Nephron (organoid): ENCODE measurements around the gene AIG1.
"Not testable (repeated sequence)": the region's sequence is repeated elsewhere in the genome, so short reads cannot be mapped to it uniquely, and the experiment has no call there.

ENCODE experiments used
- H3K27ac Mint-ChIP-seq, 3 experiments: 2 replicates each; pipeline ENCODE4 v1.8.0; 2020; ENCODE audit warnings: mixed read lengths in 3 of 3, mild to moderate bottlenecking in 2 of 3, moderate library complexity in 1 of 3
- H3K27me3 Mint-ChIP-seq: 2 replicates; pipeline ENCODE4 v1.8.0; 2021; ENCODE audit warnings: low read depth, mild to moderate bottlenecking, moderate library complexity, mixed read lengths
- H3K36me3 Mint-ChIP-seq: 2 replicates; pipeline ENCODE4 v1.8.0; 2020; ENCODE audit warnings: low read depth, mixed read lengths
- H3K4me1 Mint-ChIP-seq: 2 replicates; pipeline ENCODE4 v1.8.0; 2020; ENCODE audit warnings: mixed read lengths
- H3K4me3 Mint-ChIP-seq, 3 experiments: 2 replicates each; pipeline ENCODE4 v1.8.0; 2020; ENCODE audit warnings: mild to moderate bottlenecking in 3 of 3, mixed read lengths in 3 of 3, moderate library complexity in 2 of 3
- H3K9me3 Mint-ChIP-seq: 2 replicates; pipeline ENCODE4 v1.8.0; 2020; ENCODE audit warnings: mixed read lengths
- TF ChIP-seq, protein P1 (sequence below), 3 experiments: fragments of 200-600 bp; sonication (generic); IDR thresholded peaks; one replicate each; pipeline ENCODE4 v1.5.0; 2021; ENCODE audit warnings: antibody characterized with exemption in 3 of 3; ENCODE audit not compliant: unreplicated experiment in 3 of 3

Gene AIG1

DNA sequence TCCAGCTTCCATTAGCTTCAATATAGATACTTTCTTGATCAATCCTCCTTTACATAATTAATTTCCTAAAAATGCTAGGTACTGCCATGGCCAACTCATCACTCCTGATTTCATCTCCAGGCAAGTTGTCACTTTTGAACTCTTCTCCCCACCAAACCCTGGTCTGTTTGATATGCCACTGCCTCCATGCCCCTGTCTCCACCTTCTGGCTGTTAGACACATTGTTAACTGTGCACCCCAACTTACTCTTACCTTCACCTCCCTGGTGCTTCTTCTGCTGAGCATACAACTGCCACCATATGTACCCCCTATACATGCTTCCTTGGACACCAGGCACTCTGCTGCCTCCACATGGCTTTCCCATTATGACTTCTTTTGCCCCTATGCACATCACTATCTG, 21.9 kb upstream of the AIG1 start:
- Mint-ChIP-seq H3K27ac (no peak overlapping the region), H3K27me3 (no peaks in the 10 kb centered on the region), H3K36me3 (no peaks in the 10 kb centered on the region), H3K4me1 (no peaks in the 10 kb centered on the region), H3K9me3 (peaks cover 2% of the 10 kb centered on the region), H3K4me3 (no peak overlapping the region)
- TF ChIP-seq, protein P1, sequence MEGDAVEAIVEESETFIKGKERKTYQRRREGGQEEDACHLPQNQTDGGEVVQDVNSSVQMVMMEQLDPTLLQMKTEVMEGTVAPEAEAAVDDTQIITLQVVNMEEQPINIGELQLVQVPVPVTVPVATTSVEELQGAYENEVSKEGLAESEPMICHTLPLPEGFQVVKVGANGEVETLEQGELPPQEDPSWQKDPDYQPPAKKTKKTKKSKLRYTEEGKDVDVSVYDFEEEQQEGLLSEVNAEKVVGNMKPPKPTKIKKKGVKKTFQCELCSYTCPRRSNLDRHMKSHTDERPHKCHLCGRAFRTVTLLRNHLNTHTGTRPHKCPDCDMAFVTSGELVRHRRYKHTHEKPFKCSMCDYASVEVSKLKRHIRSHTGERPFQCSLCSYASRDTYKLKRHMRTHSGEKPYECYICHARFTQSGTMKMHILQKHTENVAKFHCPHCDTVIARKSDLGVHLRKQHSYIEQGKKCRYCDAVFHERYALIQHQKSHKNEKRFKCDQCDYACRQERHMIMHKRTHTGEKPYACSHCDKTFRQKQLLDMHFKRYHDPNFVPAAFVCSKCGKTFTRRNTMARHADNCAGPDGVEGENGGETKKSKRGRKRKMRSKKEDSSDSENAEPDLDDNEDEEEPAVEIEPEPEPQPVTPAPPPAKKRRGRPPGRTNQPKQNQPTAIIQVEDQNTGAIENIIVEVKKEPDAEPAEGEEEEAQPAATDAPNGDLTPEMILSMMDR (IDR thresholded peaks at IDR 0.05; ENCODE audit: unreplicated experiment in 3 of 3) = no peak

DNA sequence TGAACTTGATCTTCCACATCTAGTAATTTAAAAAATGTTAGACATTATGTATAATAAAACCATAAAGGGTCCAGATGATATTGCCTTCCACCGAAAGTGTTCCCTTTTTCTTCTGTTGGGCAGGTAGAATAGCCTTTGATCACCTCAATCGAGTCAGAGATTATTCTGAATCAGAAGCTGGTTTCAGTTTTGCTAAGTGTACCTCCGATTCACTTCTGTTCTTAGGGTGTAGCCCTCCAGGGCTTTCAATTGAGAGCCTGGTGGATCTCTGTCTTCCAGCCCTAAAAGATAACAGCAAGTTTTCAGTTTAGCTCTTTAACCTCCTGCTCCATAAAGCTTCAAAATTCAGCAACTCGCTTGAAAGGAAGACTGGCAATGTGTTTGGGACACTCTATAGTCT, 21.1 kb upstream of the AIG1 start:
- no peaks in the 10 kb centered on the region for H3K36me3 Mint-ChIP-seq
- H3K4me3 Mint-ChIP-seq = no peak overlapping the region
- H3K27me3 Mint-ChIP-seq = no peaks in the 10 kb centered on the region
- H3K27ac Mint-ChIP-seq = no peak overlapping the region
- H3K9me3 Mint-ChIP-seq = no peaks in the 10 kb centered on the region
- H3K4me1 Mint-ChIP-seq = no peaks in the 10 kb centered on the region
- TF ChIP-seq, protein P1 (IDR thresholded peaks at IDR 0.05; ENCODE audit: unreplicated experiment in 3 of 3) = no peak

DNA sequence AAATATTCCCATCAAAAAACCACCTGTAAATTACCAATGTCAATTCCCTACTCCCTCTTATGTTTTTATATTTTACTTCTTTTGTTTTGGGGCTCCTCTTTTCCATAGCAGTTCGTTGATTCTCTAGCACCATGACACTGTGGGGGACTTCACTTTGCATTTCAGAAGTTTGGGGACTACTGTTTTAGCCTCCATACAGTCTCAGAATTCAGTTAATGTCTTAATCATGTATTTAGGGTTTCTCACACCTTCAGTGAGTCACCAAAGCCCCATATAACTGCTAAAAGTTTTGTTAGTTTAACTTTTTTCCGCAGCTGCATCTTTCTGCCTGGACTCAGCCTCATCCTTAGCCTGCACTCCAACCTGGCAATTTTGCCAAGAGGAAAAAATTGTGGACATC, 20.7 kb upstream of the AIG1 start:
- no peaks in the 10 kb centered on the region for H3K36me3 Mint-ChIP-seq

DNA sequence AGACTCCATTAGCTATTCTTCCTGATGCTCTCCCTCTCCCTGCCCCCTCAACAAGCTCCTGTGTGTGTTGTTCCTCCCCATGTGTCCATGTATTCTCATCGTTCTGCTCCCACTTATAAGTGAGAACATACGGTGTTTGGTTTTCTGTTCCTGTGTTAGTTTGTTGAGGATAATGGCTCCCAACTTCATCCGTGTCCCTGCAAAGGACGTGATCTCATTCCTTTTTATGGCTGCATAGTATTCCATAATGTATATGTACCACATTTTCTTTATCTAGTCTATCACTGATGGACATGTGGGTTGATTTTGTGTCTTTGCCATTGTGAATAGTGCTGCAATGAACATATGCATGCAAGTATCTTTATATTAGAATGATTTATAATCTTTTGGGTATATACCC, 16.3 kb upstream of the AIG1 start:
- H3K4me1 Mint-ChIP-seq, H3K36me3 Mint-ChIP-seq, H3K27ac Mint-ChIP-seq, H3K27me3 Mint-ChIP-seq, H3K9me3 Mint-ChIP-seq, H3K4me3 Mint-ChIP-seq: not testable (repeated sequence)

More for the DNA sequence above, 20.7 kb upstream of the AIG1 start:
- TF ChIP-seq, protein P1 (IDR thresholded peaks at IDR 0.05; ENCODE audit: unreplicated experiment in 3 of 3) = no peak
- no peaks in the 10 kb centered on the region for H3K4me1 Mint-ChIP-seq
- no peak overlapping the region for H3K27ac Mint-ChIP-seq
- H3K4me3 Mint-ChIP-seq = no peak overlapping the region
- no peaks in the 10 kb centered on the region for H3K27me3 Mint-ChIP-seq
- H3K9me3 Mint-ChIP-seq = peaks cover 2% of the 10 kb centered on the region

DNA sequence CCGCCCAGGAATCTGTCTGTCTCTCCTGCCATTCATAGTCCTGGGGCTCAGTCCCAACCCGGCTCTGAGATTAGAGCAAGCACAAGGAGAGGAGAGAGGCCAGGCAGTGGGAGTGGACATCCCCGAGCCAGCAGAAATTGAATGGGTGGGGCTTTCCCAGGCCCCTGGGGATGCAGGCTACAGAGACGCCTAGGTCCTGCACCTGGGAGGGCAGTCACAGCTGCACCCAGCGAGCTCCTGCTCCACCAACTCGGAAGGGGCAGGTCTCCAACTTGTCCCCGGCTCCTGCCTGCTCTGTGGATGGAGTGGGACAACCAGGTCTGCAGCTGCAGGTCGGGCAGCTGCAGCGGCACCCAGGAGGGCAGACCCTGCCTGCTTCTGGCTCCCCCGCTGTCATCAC, 11.1 kb upstream of the AIG1 start:
- H3K36me3 Mint-ChIP-seq = no peaks in the 10 kb centered on the region
- peaks cover 9% of the 10 kb centered on the region for H3K9me3 Mint-ChIP-seq
- TF ChIP-seq, protein P1 (IDR thresholded peaks at IDR 0.05; ENCODE audit: unreplicated experiment in 3 of 3) = no peak
- no peak overlapping the region for H3K27ac Mint-ChIP-seq
- H3K4me1 Mint-ChIP-seq = no peaks in the 10 kb centered on the region
- no peaks in the 10 kb centered on the region for H3K27me3 Mint-ChIP-seq
- no peak overlapping the region for H3K4me3 Mint-ChIP-seq

DNA sequence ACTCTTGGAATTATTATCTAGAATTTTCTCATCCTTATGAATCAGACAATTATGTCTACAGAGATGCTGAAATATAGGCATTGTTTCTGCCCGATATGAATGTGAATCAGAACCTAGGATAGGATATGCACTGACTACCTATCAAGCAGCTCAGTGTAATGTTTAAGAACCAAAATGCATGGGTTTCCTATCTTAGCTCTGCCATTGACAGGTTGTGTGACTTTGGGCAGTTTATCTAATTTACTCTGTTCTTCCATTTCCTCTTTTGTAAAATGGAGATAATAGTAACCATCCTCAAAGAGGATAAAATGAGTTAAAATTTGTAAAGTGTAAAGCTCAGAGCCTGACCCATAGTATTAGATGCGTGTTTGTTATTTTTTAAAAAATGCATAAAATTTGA, 10.2 kb upstream of the AIG1 start:
- H3K9me3 Mint-ChIP-seq = peaks cover 7% of the 10 kb centered on the region
- H3K4me3 Mint-ChIP-seq = no peak overlapping the region
- H3K4me1 Mint-ChIP-seq = no peaks in the 10 kb centered on the region

More for the DNA sequence above, 10.2 kb upstream of the AIG1 start:
- TF ChIP-seq, protein P1 (IDR thresholded peaks at IDR 0.05; ENCODE audit: unreplicated experiment in 3 of 3) = no peak
- H3K36me3 Mint-ChIP-seq = no peaks in the 10 kb centered on the region
- no peaks in the 10 kb centered on the region for H3K27me3 Mint-ChIP-seq
- H3K27ac Mint-ChIP-seq = no peak overlapping the region
